Endothelial cell of umbilical vein (primary cell): ENCODE data around the gene MIA2. TPM values are rescaled to one million over a fixed set of nuclear protein-coding genes. Genes with fewer than 3 reads are reported as not detected.

Experiments used
- BruUV-seq: library from RNA; stranded (reverse); fragments of 400-500 nt; replicated peaks from 2 replicates; lab custom pipeline; 2021; lab: Mats Ljungman, UMichigan
- CTCF ChIA-PET: fragments of 300-600, 350-600 bp; sonication (Branson Sonifier 250); formaldehyde crosslinking; loops from one replicate; lab custom pipeline; 2021; ENCODE audit warnings: antibody characterized with exemption, inconsistent platforms; lab: Charles Lee
- POLR2A ChIA-PET: fragments of 300-600, 350-600 bp; sonication (Branson Sonifier 250); formaldehyde crosslinking; loops from one replicate; lab custom pipeline; 2021; ENCODE audit warnings: antibody characterized with exemption, inconsistent platforms; lab: Charles Lee
- DNase-seq: peaks from one replicate; pipeline ENCODE4 v3.0.0-alpha.2; 2011; ENCODE audit warnings: low read depth, low spot score
- FAIRE-seq: peaks from 2 replicates; lab custom pipeline; 2011; peaks lifted over from hg19 to GRCh38; lab: Jason Lieb, UNC
- H2AFZ ChIP-seq: 2 replicates; pipeline ENCODE4 v1.6.0; 2012; ENCODE audit warnings: low read depth, low read length, control low read depth, inconsistent platforms
- H3K27ac ChIP-seq: 2 replicates; pipeline ENCODE4 v1.5.1; 2011; ENCODE audit warnings: low read depth, mild to moderate bottlenecking, control low read depth, low read length, moderate library complexity; ENCODE audit not compliant: insufficient read depth
- H3K27me3 ChIP-seq, 2 experiments: 2 replicates each; pipeline versions ENCODE4 v1.6.0 to v1.6.1; 2011; ENCODE audit warnings: low read length in 2 of 2, mixed read lengths in 1 of 2; ENCODE audit not compliant: control insufficient read depth in 2 of 2, insufficient read depth in 2 of 2
- H3K36me3 ChIP-seq, 2 experiments: 2 replicates in 1 of 2; 3 replicates in 1 of 2; pipeline ENCODE4 v1.5.1; 2011; ENCODE audit warnings: low read length in 2 of 2, mild to moderate bottlenecking in 1 of 2, moderate library complexity in 1 of 2; ENCODE audit not compliant: control insufficient read depth in 2 of 2, insufficient read depth in 2 of 2; ENCODE audit errors: extremely low read depth in 1 of 2
- H3K4me1 ChIP-seq: 3 replicates; pipeline ENCODE4 v1.5.1; 2011; ENCODE audit warnings: mild to moderate bottlenecking, low read length; ENCODE audit not compliant: control insufficient read depth, insufficient read depth; ENCODE audit errors: extremely low read depth
- H3K4me2 ChIP-seq: 2 replicates; pipeline ENCODE4 v1.6.1; 2011; ENCODE audit warnings: low read length, control low read depth, mixed read lengths; ENCODE audit not compliant: insufficient read depth
- H3K4me3 ChIP-seq, 3 experiments: fragments of 200-600 bp in 1 of 3; sonication (generic), shearing (Covaris generic) in 1 of 3; replicated peaks in 1 of 3; 2 replicates each; pipeline ENCODE4 v1.5.1; 2011 to 2016; ENCODE audit warnings: control low read depth in 3 of 3, low read length in 3 of 3, mild to moderate bottlenecking in 2 of 3, inconsistent platforms in 1 of 3, low read depth in 1 of 3, moderate library complexity in 1 of 3; ENCODE audit not compliant: insufficient read depth in 1 of 3
- H3K79me2 ChIP-seq: 2 replicates; pipeline ENCODE4 v1.6.0; 2012; ENCODE audit warnings: low read length, inconsistent platforms; ENCODE audit not compliant: control insufficient read depth, insufficient read depth
- H3K9ac ChIP-seq: replicated peaks from 2 replicates; pipeline ENCODE3; 2011; ENCODE audit warnings: low read length, control low read depth; ENCODE audit not compliant: insufficient read depth; ENCODE audit errors: extremely low read depth
- H3K9me1 ChIP-seq: replicated peaks from 3 replicates; pipeline ENCODE4 v1.6.0; 2011; ENCODE audit warnings: mild to moderate bottlenecking, low read length; ENCODE audit not compliant: control insufficient read depth, insufficient read depth; ENCODE audit errors: extremely low read depth
- H3K9me3 ChIP-seq: replicated peaks from 2 replicates; pipeline ENCODE4 v1.5.1; 2012; ENCODE audit warnings: low read length, inconsistent platforms; ENCODE audit not compliant: control insufficient read depth, insufficient read depth
- H4K20me1 ChIP-seq: replicated peaks from 2 replicates; pipeline ENCODE3; 2011; ENCODE audit warnings: mild to moderate bottlenecking, low read length; ENCODE audit not compliant: control insufficient read depth, insufficient read depth; ENCODE audit errors: extremely low read depth
- EZH2 ChIP-seq: IDR thresholded peaks from 2 replicates; pipeline ENCODE4 v1.6.1; 2012; ENCODE audit warnings: borderline replicate concordance, low read depth, mild to moderate bottlenecking, moderate library complexity, low read length, inconsistent platforms; ENCODE audit not compliant: severe bottlenecking
- FOS ChIP-seq: IDR thresholded peaks from 2 replicates; pipeline ENCODE4 v1.6.1; 2011; ENCODE audit warnings: mild to moderate bottlenecking, low read length, moderate library complexity, borderline replicate concordance; ENCODE audit not compliant: insufficient read depth
- GATA2 ChIP-seq: IDR thresholded peaks from 2 replicates; pipeline ENCODE4 v1.7.0; 2011; ENCODE audit warnings: low read depth, mild to moderate bottlenecking, moderate library complexity, mixed read lengths, low read length; ENCODE audit not compliant: insufficient read length, insufficient read depth
- JUN ChIP-seq: IDR thresholded peaks from 2 replicates; pipeline ENCODE4 v1.6.1; 2011; ENCODE audit warnings: borderline replicate concordance, low read depth; ENCODE audit not compliant: insufficient read length, insufficient read depth
- MAX ChIP-seq: IDR thresholded peaks from 2 replicates; pipeline ENCODE4 v1.6.1; 2011; ENCODE audit not compliant: insufficient read depth, insufficient read length
- MYC ChIP-seq: IDR thresholded peaks from one replicate; pipeline ENCODE4 v1.6.1; 2011; ENCODE audit warnings: mild to moderate bottlenecking, low read depth, low read length
- POLR2A ChIP-seq: IDR thresholded peaks from 2 replicates; pipeline ENCODE4 v1.6.1; 2012; ENCODE audit warnings: low read depth, mild to moderate bottlenecking, control low read depth, low read length
- POLR2AphosphoS5 ChIP-seq: IDR thresholded peaks from 2 replicates; pipeline ENCODE4 v1.6.1; 2012; ENCODE audit warnings: low read depth, mild to moderate bottlenecking, control low read depth, low read length, moderate library complexity; ENCODE audit not compliant: insufficient read depth
- dilution Hi-C: fragments of 300-500 bp; cut with MboI; formaldehyde crosslinking; loops from one replicate; pipeline ENCODE4 v1.15.0; 2019; ENCODE audit warnings: low sequenced_read_pairs; ENCODE audit not compliant: extremely low pct_ligation_motif_present
- intact Hi-C: fragments of 100-400 bp; cut with micrococcal nuclease; formaldehyde crosslinking; loops from one replicate; pipeline ENCODE4 v1.10.0; 2022
- polyA plus RNA-seq, 4 experiments: library from polyadenylated mRNA; depleted of rRNA in 3 of 4; stranded (reverse) in 3 of 4; unstranded in 1 of 4; fragments of >200 nt; gene quantifications; 2 replicates each; pipeline versions ENCODE4 v1.2.1 to v1.2.3, GENCODE V29; 2011 to 2012; ENCODE audit warnings: missing spikeins in 1 of 4
- total RNA-seq: library from RNA; stranded (reverse); gene quantifications from 2 replicates; pipeline ENCODE4 v1.2.3, GENCODE V29; 2021
- TF ChIP-seq, protein P1 (sequence below), 2 donors: IDR thresholded peaks; 1 replicate in 1 of 2; 2 replicates in 1 of 2; pipeline ENCODE4 v1.5.1; 2011; ENCODE audit warnings: low read length in 2 of 2, mild to moderate bottlenecking in 2 of 2, moderate library complexity in 2 of 2, control low read depth in 1 of 2, inconsistent platforms in 1 of 2, low read depth in 1 of 2; ENCODE audit not compliant: insufficient read depth in 1 of 2; ENCODE audit errors: extremely low read depth in 1 of 2

Gene MIA2
- total and polyA plus RNA-seq, 2 donors (not counting 3 experiments of a cell fraction or from before 2014, with no cell fraction given): 9.4 to 14.9 TPM

DNA sequence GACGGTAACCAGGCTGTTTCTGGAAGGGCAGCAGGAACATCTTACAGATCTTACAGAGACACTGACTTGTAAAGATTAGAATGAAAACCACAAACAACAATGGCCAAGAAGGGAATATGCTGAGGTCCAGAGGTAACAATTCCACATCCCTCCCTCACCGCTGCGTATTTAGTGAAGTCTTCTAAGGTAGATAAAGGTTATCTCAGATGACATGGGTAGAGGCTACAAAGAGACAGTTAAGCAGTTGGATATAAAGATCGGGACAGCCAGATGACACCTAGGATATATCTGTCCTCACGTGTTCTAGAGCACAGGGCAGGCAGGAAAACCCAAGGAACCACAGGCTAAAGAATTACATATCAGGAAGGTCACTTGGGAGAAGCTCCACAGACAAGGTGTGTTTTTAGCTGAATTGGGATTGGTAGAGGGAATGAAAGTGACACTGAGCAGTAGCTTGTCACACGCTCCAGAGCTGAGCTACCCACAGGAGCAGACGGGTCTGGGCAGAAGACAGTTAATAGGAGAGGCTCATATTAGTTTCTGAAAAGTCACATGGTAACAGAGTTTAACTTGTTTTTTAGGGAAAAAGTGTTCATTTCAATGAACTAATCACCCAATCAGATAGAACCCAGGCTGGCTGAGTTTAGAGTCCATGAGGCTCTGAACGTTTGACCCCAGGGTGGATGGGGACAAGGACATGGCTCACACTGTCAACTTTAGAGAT, 83.3 kb downstream of the MIA2 start:
- POLR2A ChIA-PET: no interaction called here
- Histone ChIP-seq H3K27me3 (no peaks in the 10 kb centered on the region), H3K9me3 (no peaks in the 10 kb centered on the region), H3K27ac (no peak overlapping the region), H3K4me1 (no peaks in the 10 kb centered on the region), H3K4me2 (no peak overlapping the region), H3K79me2 (no peaks in the 10 kb centered on the region), H2AFZ (no peak overlapping the region), H4K20me1 (no peaks in the 10 kb centered on the region), H3K36me3 (peaks cover 0 to 6% of the 10 kb centered on the region in 2 experiments), H3K9ac (no peak overlapping the region), H3K9me1 (no peaks in the 10 kb centered on the region), H3K4me3 (no peak overlapping the region)
- dilution Hi-C loops: no loop called here
- TF ChIP-seq GATA2 (no peak), POLR2AphosphoS5 (no peak), FOS (no peak), MYC (no peak), EZH2 (no peak), JUN (no peak), MAX (no peak), POLR2A (no peak)
- TF ChIP-seq, protein P1, sequence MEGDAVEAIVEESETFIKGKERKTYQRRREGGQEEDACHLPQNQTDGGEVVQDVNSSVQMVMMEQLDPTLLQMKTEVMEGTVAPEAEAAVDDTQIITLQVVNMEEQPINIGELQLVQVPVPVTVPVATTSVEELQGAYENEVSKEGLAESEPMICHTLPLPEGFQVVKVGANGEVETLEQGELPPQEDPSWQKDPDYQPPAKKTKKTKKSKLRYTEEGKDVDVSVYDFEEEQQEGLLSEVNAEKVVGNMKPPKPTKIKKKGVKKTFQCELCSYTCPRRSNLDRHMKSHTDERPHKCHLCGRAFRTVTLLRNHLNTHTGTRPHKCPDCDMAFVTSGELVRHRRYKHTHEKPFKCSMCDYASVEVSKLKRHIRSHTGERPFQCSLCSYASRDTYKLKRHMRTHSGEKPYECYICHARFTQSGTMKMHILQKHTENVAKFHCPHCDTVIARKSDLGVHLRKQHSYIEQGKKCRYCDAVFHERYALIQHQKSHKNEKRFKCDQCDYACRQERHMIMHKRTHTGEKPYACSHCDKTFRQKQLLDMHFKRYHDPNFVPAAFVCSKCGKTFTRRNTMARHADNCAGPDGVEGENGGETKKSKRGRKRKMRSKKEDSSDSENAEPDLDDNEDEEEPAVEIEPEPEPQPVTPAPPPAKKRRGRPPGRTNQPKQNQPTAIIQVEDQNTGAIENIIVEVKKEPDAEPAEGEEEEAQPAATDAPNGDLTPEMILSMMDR (IDR thresholded peaks at IDR 0.05; ENCODE audit: extremely low read depth in 1 of 2, insufficient read depth in 1 of 2, low read depth in 1 of 2, low read length in 2 of 2): no peak
- CTCF ChIA-PET: no interaction called here
- FAIRE-seq (no peak), DNase-seq (no peak)
- intact Hi-C loops: no loop called here
- BruUV-seq: no TSS peak
